ENCODE data around the gene ITGB1. TPM values are rescaled to one million over a fixed set of nuclear protein-coding genes. Genes with fewer than 3 reads are reported as not detected.
A peak's percentile ranks its signal among the peaks of the same experiment; 100 is the strongest.

The ITGB1 gene
- total and polyA plus RNA-seq, 2 of the 8 experiments (the other 6 are each of a cell fraction or from before 2014, with no cell fraction given): 82.7 to 321 TPM

DNA sequence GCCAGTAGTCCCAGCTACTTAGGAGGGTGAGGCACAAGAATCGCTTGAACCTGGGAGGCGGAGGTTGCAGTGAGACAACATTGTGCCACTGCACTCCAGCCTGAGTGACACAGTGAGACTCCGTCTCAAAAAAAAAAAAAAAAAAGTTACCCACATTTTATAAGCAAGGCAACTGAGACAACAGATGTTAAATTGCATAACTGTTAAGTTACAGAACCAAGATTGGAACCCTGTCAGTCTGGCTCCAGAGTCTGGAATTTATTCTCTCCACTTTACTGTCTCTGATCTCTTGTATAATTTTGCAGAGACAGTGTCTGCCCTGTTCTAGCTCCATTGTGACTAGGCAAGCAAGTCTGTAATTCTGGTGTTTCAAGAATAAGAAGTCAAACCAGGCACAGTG lies 6.2 kb upstream of the ITGB1 start:
- no peak overlapping the region for H4K91ac ChIP-seq (replicated peaks; ENCODE audit: insufficient read length, low read length)
- DNase-seq (ENCODE audit: low read depth in 1 of 2, low spot score in 2 of 2): no peak
- no peaks in the 10 kb centered on the region for H4K20me1 ChIP-seq (replicated peaks in 1 of 2; ENCODE audit: control insufficient read depth in 1 of 2, insufficient read depth in 2 of 2, low read length in 2 of 2)
- no peak for FAIRE-seq
- no peak overlapping the region for H2BK12ac ChIP-seq (ENCODE audit: low read depth, low read length)
- H3K23me2 ChIP-seq (ENCODE audit: low read depth, low read length): no peaks in the 10 kb centered on the region
- no peak overlapping the region for H3K4me3 ChIP-seq (ENCODE audit: extremely low read depth in 1 of 4, insufficient read depth in 2 of 4, low read depth in 3 of 4, low read length in 4 of 4)
- peaks cover 3 to 9% of the 10 kb centered on the region in 2 experiments; a peak in 3 of 4 replicates for H3K79me2 ChIP-seq (ENCODE audit: control insufficient read depth in 1 of 2, insufficient read depth in 2 of 2, low read length in 2 of 2)
- H2BK20ac ChIP-seq (ENCODE audit: low read length): no peak overlapping the region
- no peak overlapping the region for H3K56ac ChIP-seq (replicated peaks; ENCODE audit: insufficient read length, low read depth, low read length)
- H3K23ac ChIP-seq (ENCODE audit: insufficient read length): no peak overlapping the region
- no peak overlapping the region for H3K27ac ChIP-seq (ENCODE audit: low read depth, low read length)
- H3K4me1 ChIP-seq (replicated peaks in 1 of 4; ENCODE audit: control insufficient read depth in 3 of 4, insufficient read depth in 4 of 4, low read length in 3 of 4): peaks cover 4 to 13% (median 8%) of the 10 kb centered on the region in 4 experiments; a peak in 5 of 7 replicates
- no peak overlapping the region for H3K4me2 ChIP-seq (ENCODE audit: insufficient read depth in 1 of 2, low read depth in 2 of 2, low read length in 2 of 2)
- no peak overlapping the region for H2BK120ac ChIP-seq (replicated peaks; ENCODE audit: low read depth, low read length)
- peak overlapping the region; percentile 19; the same call in 1 of the 2 replicates for H3K18ac ChIP-seq (ENCODE audit: extremely low read depth, low read length)
- no peaks in the 10 kb centered on the region for H3K27me3 ChIP-seq (replicated peaks in 1 of 4; ENCODE audit: control insufficient read depth in 3 of 4, extremely low read depth in 1 of 4, insufficient read depth in 3 of 4, low read length in 3 of 4)
- 94% methylated on average over 2 of the region's 3 CpGs; no CpG with 5 or more reads in 1 of the 2 experiments for WGBS, 2 experiments (ENCODE audit: extremely low coverage in 1 of 2, insufficient coverage in 1 of 2, insufficient read length in 1 of 2, insufficient replicate concordance in 2 of 2, low coverage in 1 of 2, low lambda C conversion rate in 2 of 2, missing lambda C conversion rate in 1 of 2)
- peak overlapping the region; percentile 31; the same call in 1 of the 2 replicates for H2BK15ac ChIP-seq (ENCODE audit: low read length)
- H4K8ac ChIP-seq (ENCODE audit: extremely low read depth, insufficient read depth, low read length): no peak overlapping the region
- ChIA-PET POLR2A (ENCODE audit: partially characterized antibody) (no interaction called here), CTCF (ENCODE audit: partially characterized antibody) (interaction anchor here (0.9 kb wide), 1 partner anchor 13 kb away, joined by 3 read pairs; no protein-coding TSS in a partner anchor)
- H3K4ac ChIP-seq (replicated peaks; ENCODE audit: insufficient read length, low read depth, low read length): no peak overlapping the region
- H2AK5ac ChIP-seq (ENCODE audit: low read depth, low read length): 0 out of 2 replicates have a peak overlapping the region, but pooled peaks have one; percentile 75
- H3K9ac ChIP-seq (replicated peaks in 1 of 4; ENCODE audit: extremely low read depth in 1 of 4, low read depth in 3 of 4, low read length in 3 of 4): no peak overlapping the region; a peak in 1 of 7 replicates
- H3K14ac ChIP-seq (ENCODE audit: insufficient read length): no peak overlapping the region
- H3K36me3 ChIP-seq (ENCODE audit: control insufficient read depth in 2 of 4, insufficient read depth in 4 of 4, low read length in 3 of 4): no peaks in the 10 kb centered on the region
- H3K79me1 ChIP-seq (ENCODE audit: low read depth, low read length): no peaks in the 10 kb centered on the region
- no peak overlapping the region for H2BK5ac ChIP-seq (ENCODE audit: low read depth, low read length)
- no peaks in the 10 kb centered on the region for H3K9me3 ChIP-seq (ENCODE audit: insufficient read depth in 2 of 2, low read depth in 1 of 2, low read length in 1 of 2)
- no peak overlapping the region for H4K5ac ChIP-seq (ENCODE audit: insufficient read length, low read depth, low read length)
- H2AFZ ChIP-seq (ENCODE audit: low read length): no peak overlapping the region
- no peak for TF ChIP-seq TCF12 (IDR thresholded peaks at IDR 0.05; ENCODE audit: low read depth, low read length)
- TF ChIP-seq CBX8 (IDR thresholded peaks at IDR 0.05; ENCODE audit: borderline replicate concordance, low read depth, low read length): no peak
- TF ChIP-seq ZNF274 (IDR thresholded peaks at IDR 0.05; ENCODE audit: borderline replicate concordance, extremely low read depth, low read length): no peak
- no peak for TF ChIP-seq RFX5 (IDR thresholded peaks at IDR 0.05; ENCODE audit: borderline replicate concordance, low read depth, low read length)
- TF ChIP-seq EZH2 (IDR thresholded peaks at IDR 0.05; ENCODE audit: low read depth, low read length, severe bottlenecking): no peak
- no peak for TF ChIP-seq PHF8 (conservative IDR thresholded peaks at IDR 0.05; ENCODE audit: low read depth, low read length)
- TF ChIP-seq TAF1 (IDR thresholded peaks at IDR 0.05; ENCODE audit: low read depth, low read length): no peak
- no peak for TF ChIP-seq SIN3A (conservative IDR thresholded peaks at IDR 0.05 in 1 of 2, IDR thresholded peaks at IDR 0.05 in 1 of 2; ENCODE audit: low read depth in 1 of 2, low read length in 2 of 2)
- no peak for TF ChIP-seq SUZ12 (IDR thresholded peaks at IDR 0.05; ENCODE audit: low read length)
- no peak for TF ChIP-seq MAX (IDR thresholded peaks at IDR 0.05)
- TF ChIP-seq CHD1 (IDR thresholded peaks at IDR 0.05; ENCODE audit: low read depth, low read length): no peak
- no peak for TF ChIP-seq CEBPB (IDR thresholded peaks at IDR 0.05; ENCODE audit: low read depth, low read length)
- no peak for TF ChIP-seq SIRT6 (IDR thresholded peaks at IDR 0.05; ENCODE audit: low read length)
- no peak for TF ChIP-seq SRF (IDR thresholded peaks at IDR 0.05; ENCODE audit: low read depth, low read length)

Measured in H1 (cell line).